Gastrocnemius medialis (tissue), 4 donors: ENCODE results near the gene VCAM1.

Experiments used
- POLR2A ChIP-seq, 2 donors: fragments of 450-650 bp; IDR thresholded peaks; one replicate each; pipeline ENCODE4 v1.6.1; 2017; ENCODE audit warnings: antibody characterized with exemption in 2 of 2, mild to moderate bottlenecking in 2 of 2, moderate library complexity in 2 of 2
- TF ChIP-seq, protein P1 (sequence below), 5 experiments: fragments of 450-650 bp in 3 of 5; fragments of 200-600 bp in 2 of 5; sonication (generic) in 2 of 5; IDR thresholded peaks in 4 of 5; conservative IDR thresholded peaks in 1 of 5; 1 replicate in 4 of 5; 2 replicates in 1 of 5; pipeline ENCODE4 v1.5.1; 2016 to 2019; ENCODE audit warnings: antibody characterized with exemption in 5 of 5, mild to moderate bottlenecking in 3 of 5, moderate library complexity in 3 of 5

DNA sequence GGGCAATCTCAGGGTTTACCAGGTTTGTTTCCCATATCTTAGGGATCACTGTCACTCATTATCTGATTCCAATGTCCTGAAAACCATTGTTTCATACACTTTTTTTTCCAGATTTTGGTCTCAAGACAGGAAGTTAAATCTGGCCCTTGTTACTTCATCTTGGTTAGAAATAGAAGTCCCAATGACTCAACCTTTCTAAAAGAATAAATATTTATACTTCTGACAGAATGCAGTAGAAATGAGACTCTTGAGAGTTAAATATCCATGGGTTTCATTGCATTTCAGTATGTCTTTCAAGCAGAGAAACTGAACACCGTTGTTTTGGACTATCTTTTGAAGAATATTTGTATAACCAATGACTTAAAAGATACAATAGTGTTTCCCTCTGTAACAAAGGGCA, 19.8 kb upstream of the VCAM1 start:
- TF ChIP-seq, protein P1, sequence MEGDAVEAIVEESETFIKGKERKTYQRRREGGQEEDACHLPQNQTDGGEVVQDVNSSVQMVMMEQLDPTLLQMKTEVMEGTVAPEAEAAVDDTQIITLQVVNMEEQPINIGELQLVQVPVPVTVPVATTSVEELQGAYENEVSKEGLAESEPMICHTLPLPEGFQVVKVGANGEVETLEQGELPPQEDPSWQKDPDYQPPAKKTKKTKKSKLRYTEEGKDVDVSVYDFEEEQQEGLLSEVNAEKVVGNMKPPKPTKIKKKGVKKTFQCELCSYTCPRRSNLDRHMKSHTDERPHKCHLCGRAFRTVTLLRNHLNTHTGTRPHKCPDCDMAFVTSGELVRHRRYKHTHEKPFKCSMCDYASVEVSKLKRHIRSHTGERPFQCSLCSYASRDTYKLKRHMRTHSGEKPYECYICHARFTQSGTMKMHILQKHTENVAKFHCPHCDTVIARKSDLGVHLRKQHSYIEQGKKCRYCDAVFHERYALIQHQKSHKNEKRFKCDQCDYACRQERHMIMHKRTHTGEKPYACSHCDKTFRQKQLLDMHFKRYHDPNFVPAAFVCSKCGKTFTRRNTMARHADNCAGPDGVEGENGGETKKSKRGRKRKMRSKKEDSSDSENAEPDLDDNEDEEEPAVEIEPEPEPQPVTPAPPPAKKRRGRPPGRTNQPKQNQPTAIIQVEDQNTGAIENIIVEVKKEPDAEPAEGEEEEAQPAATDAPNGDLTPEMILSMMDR (IDR thresholded peaks at IDR 0.05 in 4 of 5, conservative IDR thresholded peaks at IDR 0.05 in 1 of 5), result no peak
- TF ChIP-seq POLR2A (IDR thresholded peaks at IDR 0.05), result no peak
